ENCODE measurements around the gene LRRK1. TPM values are rescaled to one million over a fixed set of nuclear protein-coding genes. Genes with fewer than 3 reads are reported as not detected.

LRRK1 gene
- total RNA-seq, 2 experiments from 2014 or later: 0.57 to 0.66 TPM

- peak; percentile 11 for DNase-seq
- H3K4me3 Mint-ChIP-seq: no peak overlapping the region
- no peaks in the 10 kb centered on the region for H3K4me1 Mint-ChIP-seq (ENCODE audit: low read depth)
- POLR2A ChIA-PET: no interaction called here
- peaks cover 10% of the 10 kb centered on the region for H3K27me3 Mint-ChIP-seq (ENCODE audit: low read depth)
- no peak for ATAC-seq
- H3K27ac Mint-ChIP-seq: no peak overlapping the region
- CTCF ChIA-PET: no interaction called here
- H3K36me3 Mint-ChIP-seq (ENCODE audit: low read depth): no peaks in the 10 kb centered on the region
- H3K9me3 Mint-ChIP-seq (ENCODE audit: insufficient read depth): no peaks in the 10 kb centered on the region
Observed at GRCh38 chr15:101027273-101027901, 108.2 kb downstream of the LRRK1 start.

- no peak for DNase-seq
- Mint-ChIP-seq H3K27me3 (ENCODE audit: low read depth) (peaks cover 13% of the 10 kb centered on the region), H3K9me3 (ENCODE audit: insufficient read depth) (no peaks in the 10 kb centered on the region), H3K4me3 (no peak overlapping the region), H3K4me1 (ENCODE audit: low read depth) (no peaks in the 10 kb centered on the region), H3K36me3 (ENCODE audit: low read depth) (no peaks in the 10 kb centered on the region), H3K27ac (no peak overlapping the region)
- ChIA-PET POLR2A (no interaction called here), CTCF (no interaction called here)
- no peak for ATAC-seq
Observed at GRCh38 chr15:101027920-101028319, 108.8 kb downstream of the LRRK1 start.

- H3K4me1 Mint-ChIP-seq (ENCODE audit: low read depth): no peaks in the 10 kb centered on the region
- POLR2A ChIA-PET: no interaction called here
- H3K27ac Mint-ChIP-seq: no peak overlapping the region
- DNase-seq (peak; percentile 11), ATAC-seq (no peak)
- H3K9me3 Mint-ChIP-seq (ENCODE audit: insufficient read depth): no peaks in the 10 kb centered on the region
- H3K27me3 Mint-ChIP-seq (ENCODE audit: low read depth): peaks cover 17% of the 10 kb centered on the region
- CTCF ChIA-PET: no interaction called here
- H3K4me3 Mint-ChIP-seq: no peak overlapping the region
- no peaks in the 10 kb centered on the region for H3K36me3 Mint-ChIP-seq (ENCODE audit: low read depth)
Observed at GRCh38 chr15:101028321-101028720, 109.2 kb downstream of the LRRK1 start.

GRCh38 chr15:101028772-101029438 is 109.7 kb downstream of the LRRK1 start:
- ChIA-PET CTCF (no interaction called here), POLR2A (no interaction called here)
- no peaks in the 10 kb centered on the region for H3K4me1 Mint-ChIP-seq (ENCODE audit: low read depth)
- H3K4me3 Mint-ChIP-seq: no peak overlapping the region
- ATAC-seq (no peak), DNase-seq (peak; percentile 11)
- H3K9me3 Mint-ChIP-seq (ENCODE audit: insufficient read depth): no peaks in the 10 kb centered on the region
- H3K27me3 Mint-ChIP-seq (ENCODE audit: low read depth): peaks cover 22% of the 10 kb centered on the region
- no peak overlapping the region for H3K27ac Mint-ChIP-seq
- no peaks in the 10 kb centered on the region for H3K36me3 Mint-ChIP-seq (ENCODE audit: low read depth)

- Mint-ChIP-seq H3K36me3 (ENCODE audit: low read depth) (no peaks in the 10 kb centered on the region), H3K27me3 (ENCODE audit: low read depth) (peaks cover 33% of the 10 kb centered on the region), H3K4me3 (no peak overlapping the region), H3K4me1 (ENCODE audit: low read depth) (no peaks in the 10 kb centered on the region), H3K9me3 (ENCODE audit: insufficient read depth) (no peaks in the 10 kb centered on the region), H3K27ac (no peak overlapping the region)
- ChIA-PET CTCF (no interaction called here), POLR2A (no interaction called here)
- ATAC-seq: no peak
- DNase-seq: peak; percentile 14
Observed at GRCh38 chr15:101029971-101030661, 111.0 kb downstream of the LRRK1 start.

- H3K4me1 Mint-ChIP-seq (ENCODE audit: low read depth): peaks cover 3% of the 10 kb centered on the region
- POLR2A ChIA-PET: no interaction called here
- CTCF ChIA-PET: interaction anchor here (1.7 kb wide), 1 partner anchor 15 kb away, joined by 5 read pairs; no protein-coding TSS in a partner anchor
- H3K27me3 Mint-ChIP-seq (ENCODE audit: low read depth): peaks cover 40% of the 10 kb centered on the region
- no peaks in the 10 kb centered on the region for H3K9me3 Mint-ChIP-seq (ENCODE audit: insufficient read depth)
- DNase-seq: peak; percentile 9
- no peak overlapping the region for H3K27ac Mint-ChIP-seq
- ATAC-seq: no peak
- no peaks in the 10 kb centered on the region for H3K36me3 Mint-ChIP-seq (ENCODE audit: low read depth)
- no peak overlapping the region for H3K4me3 Mint-ChIP-seq
Observed at GRCh38 chr15:101031213-101031612, 112.1 kb downstream of the LRRK1 start.

GRCh38 chr15:101033801-101034200 is 114.6 kb downstream of the LRRK1 start:
- ChIA-PET POLR2A (no interaction called here), CTCF (interaction anchor here (2.3 kb wide), 1 partner anchor 27 kb away, joined by 7 read pairs; no protein-coding TSS in a partner anchor)
- DNase-seq: no peak
- H3K4me3 Mint-ChIP-seq: no peak overlapping the region
- H3K27me3 Mint-ChIP-seq (ENCODE audit: low read depth): peaks cover 44% of the 10 kb centered on the region
- ATAC-seq: no peak
- H3K27ac Mint-ChIP-seq: no peak overlapping the region
- H3K36me3 Mint-ChIP-seq (ENCODE audit: low read depth): no peaks in the 10 kb centered on the region
- H3K4me1 Mint-ChIP-seq (ENCODE audit: low read depth): peaks cover 3% of the 10 kb centered on the region
- H3K9me3 Mint-ChIP-seq (ENCODE audit: insufficient read depth): no peaks in the 10 kb centered on the region

GRCh38 chr15:101035611-101036010 is 116.5 kb downstream of the LRRK1 start:
- POLR2A ChIA-PET: no interaction called here
- Mint-ChIP-seq H3K9me3 (ENCODE audit: insufficient read depth) (no peaks in the 10 kb centered on the region), H3K4me3 (no peak overlapping the region), H3K27ac (no peak overlapping the region), H3K27me3 (ENCODE audit: low read depth) (peaks cover 50% of the 10 kb centered on the region), H3K4me1 (ENCODE audit: low read depth) (peaks cover 3% of the 10 kb centered on the region), H3K36me3 (ENCODE audit: low read depth) (no peaks in the 10 kb centered on the region)
- CTCF ChIA-PET: no interaction called here
- DNase-seq (no peak), ATAC-seq (no peak)

- peaks cover 49% of the 10 kb centered on the region for H3K27me3 Mint-ChIP-seq (ENCODE audit: low read depth)
- no peak overlapping the region for H3K27ac Mint-ChIP-seq
- H3K9me3 Mint-ChIP-seq (ENCODE audit: insufficient read depth): no peaks in the 10 kb centered on the region
- CTCF ChIA-PET: no interaction called here
- POLR2A ChIA-PET: no interaction called here
- DNase-seq (no peak), ATAC-seq (no peak)
- H3K4me3 Mint-ChIP-seq: no peak overlapping the region
- H3K4me1 Mint-ChIP-seq (ENCODE audit: low read depth): peaks cover 3% of the 10 kb centered on the region
- H3K36me3 Mint-ChIP-seq (ENCODE audit: low read depth): no peaks in the 10 kb centered on the region
Observed at GRCh38 chr15:101036189-101036588, 117.0 kb downstream of the LRRK1 start.

GRCh38 chr15:101037090-101037830 is 118.1 kb downstream of the LRRK1 start:
- ATAC-seq: no peak
- H3K9me3 Mint-ChIP-seq (ENCODE audit: insufficient read depth): no peaks in the 10 kb centered on the region
- peaks cover 3% of the 10 kb centered on the region for H3K4me1 Mint-ChIP-seq (ENCODE audit: low read depth)
- CTCF ChIA-PET: no interaction called here
- POLR2A ChIA-PET: no interaction called here
- DNase-seq: no peak
- no peak overlapping the region for H3K4me3 Mint-ChIP-seq
- H3K27ac Mint-ChIP-seq: no peak overlapping the region
- H3K36me3 Mint-ChIP-seq (ENCODE audit: low read depth): no peaks in the 10 kb centered on the region
- H3K27me3 Mint-ChIP-seq (ENCODE audit: low read depth): peaks cover 51% of the 10 kb centered on the region

- no peak for ATAC-seq
- no peak for DNase-seq
- Mint-ChIP-seq H3K27me3 (ENCODE audit: low read depth) (peaks cover 48% of the 10 kb centered on the region), H3K4me1 (ENCODE audit: low read depth) (peaks cover 3% of the 10 kb centered on the region), H3K9me3 (ENCODE audit: insufficient read depth) (no peaks in the 10 kb centered on the region), H3K4me3 (no peak overlapping the region), H3K36me3 (ENCODE audit: low read depth) (no peaks in the 10 kb centered on the region), H3K27ac (no peak overlapping the region)
- CTCF ChIA-PET: no interaction called here
- POLR2A ChIA-PET: no interaction called here
Observed at GRCh38 chr15:101038327-101039003, 119.3 kb downstream of the LRRK1 start.
